HG03565 (cell line): ENCODE measurements around the gene LAMC2.
"Not testable (repeated sequence)": the region's sequence is repeated elsewhere in the genome, so short reads cannot be mapped to it uniquely, and the experiment has no call there.

ENCODE experiments used
- ATAC-seq: cut with Tn5 transposase; IDR thresholded peaks from one replicate; pipeline ENCODE4 v1.9.1; 2021; ENCODE audit warnings: mild to moderate bottlenecking, moderate library complexity; ENCODE audit not compliant: unreplicated experiment

The LAMC2 gene

GRCh38 chr1:183255073-183255472 lies 69.0 kb downstream of the LAMC2 start:
- ATAC-seq, result no peak

GRCh38 chr1:183259924-183260323 lies 73.9 kb downstream of the LAMC2 start:
- no peak for ATAC-seq

- ATAC-seq, result no peak
Observed at GRCh38 chr1:183262628-183263200, 76.7 kb downstream of the LAMC2 start.

GRCh38 chr1:183263886-183264602 lies 78.0 kb downstream of the LAMC2 start:
- no peak for ATAC-seq

GRCh38 chr1:183267646-183268431 lies 81.8 kb downstream of the LAMC2 start:
- ATAC-seq, result no peak

- no peak for ATAC-seq
Observed at GRCh38 chr1:183270541-183271141, 84.6 kb downstream of the LAMC2 start.

GRCh38 chr1:183272390-183272848 lies 86.4 kb downstream of the LAMC2 start:
- no peak for ATAC-seq

- no peak for ATAC-seq
Observed at GRCh38 chr1:183273300-183273699, 87.2 kb downstream of the LAMC2 start.

GRCh38 chr1:183273984-183274383 lies 87.9 kb downstream of the LAMC2 start:
- ATAC-seq, result not testable (repeated sequence)

- ATAC-seq, result no peak
Observed at GRCh38 chr1:183274836-183275235, 88.8 kb downstream of the LAMC2 start.

GRCh38 chr1:183275322-183275721 lies 89.3 kb downstream of the LAMC2 start:
- ATAC-seq, result no peak

GRCh38 chr1:183276386-183277080 lies 90.5 kb downstream of the LAMC2 start:
- ATAC-seq, result no peak

- no peak for ATAC-seq
Observed at GRCh38 chr1:183277821-183278738, 92.0 kb downstream of the LAMC2 start.

- ATAC-seq, result no peak
Observed at GRCh38 chr1:183278739-183279591, 92.9 kb downstream of the LAMC2 start.

GRCh38 chr1:183279835-183280234 lies 93.8 kb downstream of the LAMC2 start:
- no peak for ATAC-seq

GRCh38 chr1:183281039-183281438 lies 95.0 kb downstream of the LAMC2 start:
- no peak for ATAC-seq

- ATAC-seq, result peak; percentile 75
Observed at GRCh38 chr1:183281553-183282091, 95.6 kb downstream of the LAMC2 start.

- ATAC-seq, result no peak
Observed at GRCh38 chr1:183282101-183282855, 96.2 kb downstream of the LAMC2 start.
